Subcutaneous adipose tissue (tissue), 4 donors: ENCODE measurements around the gene TMEM131L. TPM values are rescaled to one million over a fixed set of nuclear protein-coding genes. Genes with fewer than 3 reads are reported as not detected.

Source experiments
- CTCF ChIP-seq: fragments of 450-650 bp; IDR thresholded peaks from one replicate; pipeline ENCODE4 v1.5.1; 2016; ENCODE audit warnings: low read depth, mild to moderate bottlenecking, control low read depth, antibody characterized with exemption, moderate library complexity
- total RNA-seq, 4 donors: library from RNA; depleted of rRNA; stranded (reverse); fragments of >200 nt; gene quantifications; one replicate each; pipeline ENCODE4 v1.1.0, GENCODE V29; 2016

Gene TMEM131L
- total RNA-seq, 4 donors from 2014 or later, result 24.7 to 43.5 (median 34.3) TPM

GRCh38 chr4:153497091-153497531 lies 31.0 kb downstream of the TMEM131L start:
- TF ChIP-seq CTCF, result no peak

GRCh38 chr4:153497988-153498967 lies 32.1 kb downstream of the TMEM131L start:
- no peak for TF ChIP-seq CTCF

GRCh38 chr4:153499005-153499404 lies 32.8 kb downstream of the TMEM131L start:
- TF ChIP-seq CTCF, result no peak

GRCh38 chr4:153501578-153501977 lies 35.4 kb downstream of the TMEM131L start:
- TF ChIP-seq CTCF, result no peak

GRCh38 chr4:153502584-153502983 lies 36.4 kb downstream of the TMEM131L start:
- TF ChIP-seq CTCF, result no peak

- no peak for TF ChIP-seq CTCF
Measured at GRCh38 chr4:153506341-153507309, 40.5 kb downstream of the TMEM131L start.
